OCI-LY7 (cell line): ENCODE data around the gene TESK1. TPM values are rescaled to one million over a fixed set of nuclear protein-coding genes. Genes with fewer than 3 reads are reported as not detected.
A peak's percentile ranks its signal among the peaks of the same experiment; 100 is the strongest.

Experiments used
- BruUV-seq: library from RNA; stranded (reverse); fragments of 400-500 nt; replicated peaks from 2 replicates; lab custom pipeline; 2021; lab: Mats Ljungman, UMichigan
- CTCF ChIA-PET: fragments of 300-600 bp; sonication (Branson Sonifier 250); formaldehyde crosslinking; loops from one replicate; lab custom pipeline; 2022; ENCODE audit warnings: antibody characterized with exemption; ENCODE audit not compliant: unreplicated experiment; lab: Charles Lee
- POLR2A ChIA-PET: fragments of 300-600 bp; sonication (Branson Sonifier 250); formaldehyde crosslinking; loops from one replicate; lab custom pipeline; 2022; ENCODE audit warnings: antibody characterized with exemption; lab: Charles Lee
- DNase-seq: peaks from one replicate; pipeline ENCODE4 v3.0.0-alpha.2; 2015; ENCODE audit warnings: low spot score
- H2AFZ ChIP-seq: fragments of 200-600 bp; sonication (generic), shearing (Covaris generic); 2 replicates; pipeline ENCODE4 v1.6.1; 2014; ENCODE audit warnings: mild to moderate bottlenecking, antibody characterized with exemption, low read length, moderate library complexity
- H3K27ac ChIP-seq: fragments of 200-600 bp; sonication (generic); 2 replicates; pipeline ENCODE4 v1.5.1; 2014; ENCODE audit warnings: mixed run types, low read depth, mild to moderate bottlenecking, moderate library complexity, low read length, inconsistent platforms; ENCODE audit not compliant: poor library complexity, severe bottlenecking
- H3K36me3 ChIP-seq: fragments of 200-600 bp; sonication (generic); 2 replicates; pipeline ENCODE4 v1.6.1; 2014; ENCODE audit warnings: mild to moderate bottlenecking, antibody characterized with exemption, low read length, moderate library complexity, mixed read lengths; ENCODE audit not compliant: insufficient read depth
- H3K4me1 ChIP-seq: fragments of 200-600 bp; sonication (generic); 2 replicates; pipeline ENCODE4 v1.5.1; 2014; ENCODE audit warnings: mild to moderate bottlenecking, low read length; ENCODE audit not compliant: insufficient read depth, poor library complexity, severe bottlenecking
- H3K4me2 ChIP-seq: fragments of 200-600 bp; sonication (generic); 2 replicates; pipeline ENCODE4 v1.6.1; 2014; ENCODE audit warnings: mild to moderate bottlenecking, low read length
- H3K4me3 ChIP-seq: fragments of 200-600 bp; sonication (generic); 2 replicates; pipeline ENCODE4 v1.5.1; 2014; ENCODE audit warnings: mild to moderate bottlenecking, low read depth, low read length; ENCODE audit not compliant: poor library complexity, severe bottlenecking
- H3K79me2 ChIP-seq: fragments of 200-600 bp; sonication (generic); 2 replicates; pipeline ENCODE4 v1.6.1; 2016; ENCODE audit warnings: low read depth, mild to moderate bottlenecking, low read length, moderate library complexity, mixed read lengths; ENCODE audit not compliant: insufficient read depth
- H3K9me2 ChIP-seq: fragments of 200-600 bp; sonication (generic); 2 replicates; pipeline ENCODE4 v1.6.1; 2016; ENCODE audit warnings: mild to moderate bottlenecking, low read length, mixed read lengths; ENCODE audit not compliant: insufficient read depth
- H3K9me3 ChIP-seq: fragments of 200-600 bp; sonication (generic); 2 replicates; pipeline ENCODE4 v1.6.1; 2014; ENCODE audit warnings: mild to moderate bottlenecking, mixed run types, low read length, mixed read lengths
- H4K20me1 ChIP-seq: fragments of 200-600 bp; sonication (generic); 2 replicates; pipeline ENCODE4 v1.6.1; 2014; ENCODE audit warnings: mild to moderate bottlenecking, antibody characterized with exemption, low read length, moderate library complexity, mixed read lengths; ENCODE audit not compliant: insufficient read depth
- CTCF ChIP-seq: fragments of 200-600 bp; sonication (generic); conservative IDR thresholded peaks from 2 replicates; pipeline ENCODE4 v1.5.1; 2014; ENCODE audit warnings: mild to moderate bottlenecking, antibody characterized with exemption, low read length, moderate library complexity, mixed read lengths
- EZH2phosphoT487 ChIP-seq: fragments of 200-600 bp; sonication (generic); IDR thresholded peaks from 2 replicates; pipeline ENCODE4 v1.6.1; 2018; ENCODE audit warnings: low read depth, borderline replicate concordance, mild to moderate bottlenecking, mixed run types, antibody characterized with exemption, low read length, moderate library complexity, mixed read lengths
- intact Hi-C: fragments of 100-400 bp; cut with micrococcal nuclease; formaldehyde crosslinking; loops from one replicate; pipeline ENCODE4 v1.10.0; 2022; ENCODE audit not compliant: unreplicated experiment
- total RNA-seq, 2 experiments: library from RNA; depleted of rRNA in 1 of 2; stranded (reverse); fragments of >200 nt in 1 of 2; shearing (Covaris generic) in 1 of 2; gene quantifications; 2 replicates each; pipeline ENCODE4 v1.2.3, GENCODE V29; 2014 to 2022

Gene TESK1
- total RNA-seq, 2 experiments from 2014 or later, result 15.0 to 42.2 TPM

- H3K9me2 ChIP-seq, result no peaks in the 10 kb centered on the region
- TF ChIP-seq CTCF, result no peak
- no peak for TF ChIP-seq EZH2phosphoT487
- H4K20me1 ChIP-seq, result no peaks in the 10 kb centered on the region
- H3K4me1 ChIP-seq, result peaks cover 22% of the 10 kb centered on the region
- H3K9me3 ChIP-seq, result no peaks in the 10 kb centered on the region
- CTCF ChIA-PET, result interaction anchor here (1.0 to 1.9 kb wide), 2 partner anchors 42 to 53 kb away, joined by 3 to 6 read pairs; no protein-coding TSS in a partner anchor
- H3K27ac ChIP-seq, result peak overlapping the region; percentile 34
- POLR2A ChIA-PET, result interaction anchor here (0.9 to 2.1 kb wide), 4 partner anchors 15 to 53 kb away, joined by 3 to 8 read pairs (median 6); partner anchors contain the start of genes CCDC107 and RMRP
- no TSS peak for BruUV-seq
- peak overlapping the region; percentile 77 for H3K4me3 ChIP-seq
- no peak overlapping the region for H2AFZ ChIP-seq
- peaks cover 40% of the 10 kb centered on the region for H3K36me3 ChIP-seq
- intact Hi-C loops, result loop anchor here (2.0 to 10.0 kb wide), 2 partner anchors 53 to 531 kb away; partner anchors contain the start of genes CCDC107, FANCG, RMRP and VCP
- peak; percentile 46 for DNase-seq
- H3K79me2 ChIP-seq, result peaks cover 15% of the 10 kb centered on the region
- H3K4me2 ChIP-seq, result peak overlapping the region; percentile 95
Measured at GRCh38 chr9:35605351-35606137, 482 bp downstream of the TESK1 start.

- TF ChIP-seq EZH2phosphoT487, result no peak
- no peak for TF ChIP-seq CTCF
- H3K79me2 ChIP-seq, result peaks cover 15% of the 10 kb centered on the region
- H3K9me3 ChIP-seq, result no peaks in the 10 kb centered on the region
- no TSS peak for BruUV-seq
- H3K36me3 ChIP-seq, result peaks cover 43% of the 10 kb centered on the region
- H3K4me2 ChIP-seq, result peak overlapping the region; percentile 95
- H3K4me3 ChIP-seq, result peak overlapping the region; percentile 77
- H4K20me1 ChIP-seq, result no peaks in the 10 kb centered on the region
- H3K4me1 ChIP-seq, result peaks cover 24% of the 10 kb centered on the region
- intact Hi-C loops, result loop anchor here (10.0 kb wide), 1 partner anchor 531 kb away; the partner anchor contains the start of genes FANCG and VCP
- no peak overlapping the region for H2AFZ ChIP-seq
- H3K27ac ChIP-seq, result peak overlapping the region; percentile 34
- H3K9me2 ChIP-seq, result no peaks in the 10 kb centered on the region
- POLR2A ChIA-PET, result interaction anchor here (0.9 to 2.1 kb wide), 2 partner anchors 14 to 42 kb away, joined by 3 to 8 read pairs; no protein-coding TSS in a partner anchor
- CTCF ChIA-PET, result interaction anchor here (1.9 kb wide), 1 partner anchor 53 kb away, joined by 6 read pairs; no protein-coding TSS in a partner anchor
- no peak for DNase-seq
Measured at GRCh38 chr9:35606138-35606504, 1.1 kb downstream of the TESK1 start.
